ENCODE measurements around the gene CAND2.
"Not testable (repeated sequence)": the region's sequence is repeated elsewhere in the genome, so short reads cannot be mapped to it uniquely, and the experiment has no call there.

Gene CAND2

GRCh38 chr3:12775226-12775625 lies 21.3 kb upstream of the CAND2 start:
- Histone ChIP-seq H3K4me2 (ENCODE audit: low read depth, low read length, poor library complexity, severe bottlenecking) (no peak overlapping the region), H2AFZ (ENCODE audit: low read depth, low read length, severe bottlenecking) (no peak overlapping the region), H3K9ac (ENCODE audit: low read length) (no peak overlapping the region), H3K9me2 (replicated peaks; ENCODE audit: insufficient read depth, low read length) (no peaks in the 10 kb centered on the region), H3F3A (ENCODE audit: insufficient read depth) (no peaks in the 10 kb centered on the region), H3K36me3 (ENCODE audit: low read length) (no peaks in the 10 kb centered on the region), H3K9me3 (ENCODE audit: insufficient read depth, low read length) (no peaks in the 10 kb centered on the region), H3K79me2 (ENCODE audit: insufficient read depth, low read length) (no peaks in the 10 kb centered on the region), H3K4me3 (ENCODE audit: insufficient read depth, low read length, poor library complexity, severe bottlenecking) (no peak overlapping the region), H4K20me1 (ENCODE audit: low read depth, low read length) (no peaks in the 10 kb centered on the region), H3K27ac (ENCODE audit: low read depth, low read length) (no peak overlapping the region), H3K27me3 (ENCODE audit: low read length) (no peaks in the 10 kb centered on the region)
- no peak for TF ChIP-seq EZH2phosphoT487 (conservative IDR thresholded peaks at IDR 0.05; ENCODE audit: low read length)
- TF ChIP-seq, protein P1, sequence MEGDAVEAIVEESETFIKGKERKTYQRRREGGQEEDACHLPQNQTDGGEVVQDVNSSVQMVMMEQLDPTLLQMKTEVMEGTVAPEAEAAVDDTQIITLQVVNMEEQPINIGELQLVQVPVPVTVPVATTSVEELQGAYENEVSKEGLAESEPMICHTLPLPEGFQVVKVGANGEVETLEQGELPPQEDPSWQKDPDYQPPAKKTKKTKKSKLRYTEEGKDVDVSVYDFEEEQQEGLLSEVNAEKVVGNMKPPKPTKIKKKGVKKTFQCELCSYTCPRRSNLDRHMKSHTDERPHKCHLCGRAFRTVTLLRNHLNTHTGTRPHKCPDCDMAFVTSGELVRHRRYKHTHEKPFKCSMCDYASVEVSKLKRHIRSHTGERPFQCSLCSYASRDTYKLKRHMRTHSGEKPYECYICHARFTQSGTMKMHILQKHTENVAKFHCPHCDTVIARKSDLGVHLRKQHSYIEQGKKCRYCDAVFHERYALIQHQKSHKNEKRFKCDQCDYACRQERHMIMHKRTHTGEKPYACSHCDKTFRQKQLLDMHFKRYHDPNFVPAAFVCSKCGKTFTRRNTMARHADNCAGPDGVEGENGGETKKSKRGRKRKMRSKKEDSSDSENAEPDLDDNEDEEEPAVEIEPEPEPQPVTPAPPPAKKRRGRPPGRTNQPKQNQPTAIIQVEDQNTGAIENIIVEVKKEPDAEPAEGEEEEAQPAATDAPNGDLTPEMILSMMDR (IDR thresholded peaks at IDR 0.05; ENCODE audit: insufficient read depth, low read length, poor library complexity, severe bottlenecking): no peak

GRCh38 chr3:12775970-12776369 lies 20.5 kb upstream of the CAND2 start:
- not testable (repeated sequence) for H3K9me3 ChIP-seq (ENCODE audit: insufficient read depth, low read length); H3F3A ChIP-seq (ENCODE audit: insufficient read depth); H3K4me2 ChIP-seq (ENCODE audit: low read depth, low read length, poor library complexity, severe bottlenecking); H3K27ac ChIP-seq (ENCODE audit: low read depth, low read length); H3K9ac ChIP-seq (ENCODE audit: low read length); H3K36me3 ChIP-seq (ENCODE audit: low read length); H2AFZ ChIP-seq (ENCODE audit: low read depth, low read length, severe bottlenecking); H3K4me3 ChIP-seq (ENCODE audit: insufficient read depth, low read length, poor library complexity, severe bottlenecking); H4K20me1 ChIP-seq (ENCODE audit: low read depth, low read length); H3K27me3 ChIP-seq (ENCODE audit: low read length); H3K9me2 ChIP-seq (replicated peaks; ENCODE audit: insufficient read depth, low read length); H3K79me2 ChIP-seq (ENCODE audit: insufficient read depth, low read length)

DNA sequence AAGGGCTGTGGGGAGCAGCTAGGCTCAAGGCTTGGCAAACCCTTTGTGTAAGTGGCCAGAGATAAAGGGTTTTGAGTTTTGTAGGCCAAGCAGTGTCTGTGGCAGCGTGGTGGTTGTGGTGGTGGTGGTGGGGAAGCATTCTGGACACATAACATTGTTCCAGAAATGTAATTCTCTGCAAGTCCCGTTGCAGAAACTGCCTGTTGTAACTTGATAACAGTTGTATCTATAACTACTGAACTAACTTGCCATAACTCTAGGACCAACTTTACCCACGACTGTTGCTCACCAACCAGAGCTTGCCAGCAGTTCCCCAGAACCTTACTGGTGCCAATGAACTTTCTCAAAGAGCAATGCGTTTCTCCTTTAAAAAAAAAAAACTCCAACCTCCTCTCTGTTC lies 19.3 kb upstream of the CAND2 start:
- Histone ChIP-seq H3K9me3 (ENCODE audit: insufficient read depth, low read length) (no peaks in the 10 kb centered on the region), H3K79me2 (ENCODE audit: insufficient read depth, low read length) (no peaks in the 10 kb centered on the region), H3K36me3 (ENCODE audit: low read length) (no peaks in the 10 kb centered on the region), H3K27ac (ENCODE audit: low read depth, low read length) (no peak overlapping the region), H3K9me2 (replicated peaks; ENCODE audit: insufficient read depth, low read length) (no peaks in the 10 kb centered on the region), H2AFZ (ENCODE audit: low read depth, low read length, severe bottlenecking) (no peak overlapping the region), H3F3A (ENCODE audit: insufficient read depth) (no peaks in the 10 kb centered on the region), H3K4me3 (ENCODE audit: insufficient read depth, low read length, poor library complexity, severe bottlenecking) (no peak overlapping the region), H3K27me3 (ENCODE audit: low read length) (no peaks in the 10 kb centered on the region), H3K9ac (ENCODE audit: low read length) (no peak overlapping the region), H4K20me1 (ENCODE audit: low read depth, low read length) (no peaks in the 10 kb centered on the region), H3K4me2 (ENCODE audit: low read depth, low read length, poor library complexity, severe bottlenecking) (no peak overlapping the region)
- TF ChIP-seq, protein P1 (IDR thresholded peaks at IDR 0.05; ENCODE audit: insufficient read depth, low read length, poor library complexity, severe bottlenecking): no peak
- no peak for TF ChIP-seq EZH2phosphoT487 (conservative IDR thresholded peaks at IDR 0.05; ENCODE audit: low read length)

DNA sequence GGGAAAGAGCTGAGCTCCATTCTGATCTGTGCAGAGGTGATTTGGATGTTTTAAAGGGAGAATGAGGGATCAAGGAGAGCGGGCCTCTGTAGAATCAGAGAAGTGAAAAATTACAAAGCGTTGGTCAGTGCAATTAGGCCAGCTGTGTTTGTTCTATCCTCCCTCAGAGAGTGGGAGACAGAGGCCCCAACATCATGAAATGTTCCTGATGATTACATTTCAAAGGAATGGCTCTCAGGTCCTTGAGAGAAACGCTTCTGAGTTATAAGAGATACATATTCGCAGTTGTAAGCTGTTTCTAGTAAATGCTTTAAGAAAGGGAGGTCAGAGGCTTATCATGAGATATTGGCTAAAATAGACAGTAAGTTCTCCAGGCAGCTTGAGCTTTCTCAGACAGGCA lies 15.7 kb upstream of the CAND2 start:
- Histone ChIP-seq H3K36me3 (ENCODE audit: low read length) (no peaks in the 10 kb centered on the region), H3K9ac (ENCODE audit: low read length) (no peak overlapping the region), H3K9me2 (replicated peaks; ENCODE audit: insufficient read depth, low read length) (no peaks in the 10 kb centered on the region), H3F3A (ENCODE audit: insufficient read depth) (no peaks in the 10 kb centered on the region), H3K27me3 (ENCODE audit: low read length) (no peaks in the 10 kb centered on the region), H3K4me3 (ENCODE audit: insufficient read depth, low read length, poor library complexity, severe bottlenecking) (no peak overlapping the region), H3K4me2 (ENCODE audit: low read depth, low read length, poor library complexity, severe bottlenecking) (no peak overlapping the region), H3K9me3 (ENCODE audit: insufficient read depth, low read length) (no peaks in the 10 kb centered on the region), H3K27ac (ENCODE audit: low read depth, low read length) (no peak overlapping the region), H3K79me2 (ENCODE audit: insufficient read depth, low read length) (no peaks in the 10 kb centered on the region), H2AFZ (ENCODE audit: low read depth, low read length, severe bottlenecking) (no peak overlapping the region), H4K20me1 (ENCODE audit: low read depth, low read length) (no peaks in the 10 kb centered on the region)
- TF ChIP-seq, protein P1 (IDR thresholded peaks at IDR 0.05; ENCODE audit: insufficient read depth, low read length, poor library complexity, severe bottlenecking): no peak
- TF ChIP-seq EZH2phosphoT487 (conservative IDR thresholded peaks at IDR 0.05; ENCODE audit: low read length): no peak

Data from SU-DHL-6 (cell line).